AG10803 (cell line): ENCODE results near the gene IRGC.

Experiments
- DNase-seq: peaks from one replicate; pipeline ENCODE4 v3.0.0; 2010; ENCODE audit warnings: low read depth
- H3K4me3 ChIP-seq: 2 replicates; pipeline ENCODE4 v1.5.1; 2011; ENCODE audit warnings: mild to moderate bottlenecking, low read length, control low read depth
- CTCF ChIP-seq: conservative IDR thresholded peaks from 2 replicates; pipeline ENCODE4 v1.5.1; 2011; ENCODE audit warnings: mild to moderate bottlenecking, low read length, control low read depth, inconsistent platforms

IRGC gene

DNA sequence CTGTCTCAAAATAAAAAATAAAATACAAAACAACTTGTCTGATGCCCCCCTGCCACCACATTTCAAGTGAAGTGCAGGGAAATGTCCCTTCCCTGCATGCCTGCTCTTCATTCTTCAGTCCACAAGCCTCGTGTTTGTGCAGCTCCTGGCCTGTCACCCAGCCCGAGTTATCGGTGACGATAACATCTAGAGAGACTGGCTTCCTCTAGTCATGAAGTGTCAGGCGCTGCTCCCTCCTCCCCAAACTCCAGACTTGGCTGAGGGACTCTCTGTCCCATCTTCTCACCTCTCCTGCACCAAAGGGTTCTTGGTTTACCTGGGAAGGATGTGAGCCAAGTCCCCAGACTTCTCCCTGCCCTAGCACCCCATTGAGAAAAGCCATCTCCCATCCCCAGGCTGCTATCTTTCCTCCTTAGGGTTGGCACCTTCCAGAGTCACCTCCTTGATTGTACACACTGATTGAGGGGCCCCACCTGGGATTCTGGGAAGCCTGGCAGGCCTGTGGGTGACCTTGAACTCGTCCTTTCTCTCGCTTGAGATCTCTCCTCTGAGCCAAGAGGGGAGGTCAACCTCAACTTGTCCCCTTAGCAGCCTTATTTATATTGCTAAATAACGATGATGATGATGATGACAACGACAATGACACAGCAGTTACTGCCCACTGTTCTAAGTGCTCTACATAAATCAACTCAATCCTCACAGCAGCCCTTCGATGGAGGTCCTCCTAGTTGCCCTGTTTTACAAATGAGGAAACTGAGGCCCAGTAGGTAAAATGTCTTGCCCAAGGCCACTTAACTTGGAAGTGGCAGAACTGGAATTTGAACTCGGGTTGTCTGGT is 32.8 kb upstream of the IRGC start:
- no peak overlapping the region for H3K4me3 ChIP-seq
- DNase-seq, result no peak
- no peak for TF ChIP-seq CTCF

- no peak for DNase-seq
- TF ChIP-seq CTCF, result no peak
- no peak overlapping the region for H3K4me3 ChIP-seq
Observed at GRCh38 chr19:43683905-43684304, 32.0 kb upstream of the IRGC start.

- no peak for DNase-seq
- TF ChIP-seq CTCF, result no peak
Observed at GRCh38 chr19:43684326-43684725, 31.6 kb upstream of the IRGC start.

GRCh38 chr19:43687660-43687997 is 28.2 kb upstream of the IRGC start:
- TF ChIP-seq CTCF, result no peak
- DNase-seq, result no peak
- no peak overlapping the region for H3K4me3 ChIP-seq

More at GRCh38 chr19:43684326-43684725, 31.6 kb upstream of the IRGC start:
- H3K4me3 ChIP-seq, result no peak overlapping the region

- DNase-seq, result no peak
- no peak for TF ChIP-seq CTCF
Observed at GRCh38 chr19:43688059-43688701, 27.7 kb upstream of the IRGC start.

DNA sequence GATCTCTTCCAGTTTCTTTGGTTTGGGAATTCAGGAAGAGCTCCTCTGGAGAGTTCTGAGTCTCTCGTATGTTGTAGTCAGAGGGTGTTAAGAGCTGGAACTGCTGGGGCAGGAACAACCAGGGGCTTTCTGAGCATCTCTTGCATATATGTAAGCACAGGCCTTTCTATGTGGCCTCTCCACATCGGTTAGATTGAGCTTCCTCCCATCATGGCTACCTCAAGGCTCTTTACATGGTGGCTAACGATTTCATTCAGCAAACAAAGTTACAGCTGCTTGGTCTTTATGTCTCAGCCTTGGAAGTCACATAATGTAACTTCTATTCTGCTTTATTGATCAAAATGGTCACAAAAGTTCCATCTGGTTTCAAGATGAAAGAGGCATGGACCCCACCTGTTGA is 25.4 kb upstream of the IRGC start:
- no peak for DNase-seq
- no peak for TF ChIP-seq CTCF

More at GRCh38 chr19:43688059-43688701, 27.7 kb upstream of the IRGC start:
- H3K4me3 ChIP-seq, result no peak overlapping the region

DNA sequence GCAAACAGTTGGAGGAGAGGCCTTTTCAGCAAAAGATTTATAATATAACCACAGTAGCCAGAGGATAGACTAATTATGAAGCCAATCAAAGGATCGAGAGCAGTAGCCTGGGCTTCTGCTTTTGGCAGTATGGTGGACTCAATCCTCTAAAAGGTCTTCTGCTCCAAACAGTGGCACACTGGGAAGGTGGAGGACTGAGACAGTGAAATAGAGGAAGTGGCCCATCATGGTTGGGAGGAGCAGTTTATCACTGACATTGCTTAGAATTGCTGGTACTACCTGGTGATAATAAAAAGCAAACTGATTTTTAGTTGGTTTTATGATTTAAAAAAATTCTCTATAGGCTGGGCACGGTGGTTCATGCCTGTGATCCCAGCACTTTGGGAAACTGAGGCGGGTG is 25.0 kb upstream of the IRGC start:
- no peak for DNase-seq
- TF ChIP-seq CTCF, result no peak

More for the DNA sequence above, 25.4 kb upstream of the IRGC start:
- H3K4me3 ChIP-seq, result no peak overlapping the region

More for the DNA sequence above, 25.0 kb upstream of the IRGC start:
- no peak overlapping the region for H3K4me3 ChIP-seq
